Mesenchymal stem cell (in vitro differentiated cells and primary cell): ENCODE results near the gene EFCAB6.

Experiments used
- DNase-seq: peaks from one replicate; pipeline ENCODE4 v3.0.0-alpha.2; 2013
- H2AFZ ChIP-seq: one replicate; pipeline ENCODE4 v1.6.1; 2013; ENCODE audit warnings: low read depth, mild to moderate bottlenecking, control low read depth, inconsistent platforms, low read length, moderate library complexity
- H2AK5ac ChIP-seq: 2 replicates; pipeline ENCODE4 v1.6.1; 2013; ENCODE audit warnings: low read length, moderate library complexity, mild to moderate bottlenecking, inconsistent platforms; ENCODE audit not compliant: severe bottlenecking
- H2BK120ac ChIP-seq: one replicate; pipeline ENCODE4 v1.6.1; 2013; ENCODE audit warnings: low read depth, mild to moderate bottlenecking, inconsistent platforms, low read length, moderate library complexity
- H2BK12ac ChIP-seq, 2 experiments: one replicate each; pipeline ENCODE4 v1.6.1; 2013; ENCODE audit warnings: inconsistent platforms in 2 of 2, low read length in 2 of 2, mild to moderate bottlenecking in 2 of 2, moderate library complexity in 2 of 2, control low read depth in 1 of 2
- H2BK15ac ChIP-seq: one replicate; pipeline ENCODE4 v1.6.1; 2013; ENCODE audit warnings: mild to moderate bottlenecking, low read depth, inconsistent platforms; ENCODE audit not compliant: poor library complexity, severe bottlenecking
- H2BK5ac ChIP-seq: 2 replicates; pipeline ENCODE4 v1.6.1; 2013; ENCODE audit warnings: low read depth, mild to moderate bottlenecking, low read length, control low read depth, inconsistent platforms; ENCODE audit not compliant: poor library complexity, severe bottlenecking
- H3K14ac ChIP-seq, 2 experiments: one replicate each; pipeline ENCODE4 v1.6.1; 2013; ENCODE audit warnings: inconsistent platforms in 2 of 2, low read length in 2 of 2, control low read depth in 1 of 2, mild to moderate bottlenecking in 1 of 2, moderate library complexity in 1 of 2
- H3K18ac ChIP-seq, 2 experiments: one replicate each; pipeline ENCODE4 v1.6.1; 2013; ENCODE audit warnings: inconsistent platforms in 2 of 2, low read length in 2 of 2, control low read depth in 1 of 2, low read depth in 1 of 2, mild to moderate bottlenecking in 1 of 2
- H3K23ac ChIP-seq, 2 experiments: one replicate each; pipeline ENCODE4 v1.6.1; 2013; ENCODE audit warnings: inconsistent platforms in 2 of 2, low read length in 2 of 2, mild to moderate bottlenecking in 2 of 2, moderate library complexity in 2 of 2, control low read depth in 1 of 2
- H3K27ac ChIP-seq: 2 replicates; pipeline ENCODE4 v1.5.1; 2013; ENCODE audit warnings: mild to moderate bottlenecking, moderate library complexity, low read length, control low read depth, inconsistent platforms; ENCODE audit not compliant: poor library complexity, severe bottlenecking
- H3K27me3 ChIP-seq, 2 experiments: 2 replicates each; pipeline versions ENCODE4 v1.6.1 to v1.7.0; 2013; ENCODE audit warnings: low read length in 2 of 2, mild to moderate bottlenecking in 2 of 2, moderate library complexity in 2 of 2, control low read depth in 1 of 2, inconsistent platforms in 1 of 2; ENCODE audit not compliant: control insufficient read depth in 1 of 2, insufficient read depth in 1 of 2
- H3K36me3 ChIP-seq, 2 experiments: 2 replicates each; pipeline versions ENCODE4 v1.6.1 to v1.7.0; 2013; ENCODE audit warnings: low read length in 2 of 2, control low read depth in 1 of 2, inconsistent platforms in 1 of 2, low read depth in 1 of 2, mild to moderate bottlenecking in 1 of 2; ENCODE audit not compliant: insufficient read depth in 2 of 2, control insufficient read depth in 1 of 2
- H3K4ac ChIP-seq, 2 experiments: one replicate each; pipeline ENCODE4 v1.6.1; 2013; ENCODE audit warnings: inconsistent platforms in 2 of 2, low read length in 2 of 2, mild to moderate bottlenecking in 2 of 2, moderate library complexity in 2 of 2, control low read depth in 1 of 2, low read depth in 1 of 2
- H3K4me1 ChIP-seq: 2 replicates; pipeline ENCODE4 v1.6.1; 2013; ENCODE audit warnings: low read depth, low read length, control low read depth; ENCODE audit not compliant: control insufficient read depth, insufficient read depth
- H3K4me2 ChIP-seq: 2 replicates; pipeline ENCODE4 v1.6.1; 2013; ENCODE audit warnings: low read length, mild to moderate bottlenecking, inconsistent platforms; ENCODE audit not compliant: poor library complexity, severe bottlenecking
- H3K4me3 ChIP-seq, 2 experiments: 2 replicates each; pipeline versions ENCODE4 v1.5.1 to v1.7.0; 2013; ENCODE audit warnings: low read length in 2 of 2, mild to moderate bottlenecking in 2 of 2, control low read depth in 1 of 2, low read depth in 1 of 2; ENCODE audit not compliant: insufficient read depth in 1 of 2
- H3K79me1 ChIP-seq: replicated peaks from 2 replicates; pipeline ENCODE4 v1.6.1; 2013; ENCODE audit warnings: mild to moderate bottlenecking, control low read depth, low read length, inconsistent platforms; ENCODE audit not compliant: poor library complexity, severe bottlenecking
- H3K9ac ChIP-seq: 2 replicates; pipeline ENCODE4 v1.7.0; 2013; ENCODE audit warnings: mild to moderate bottlenecking, low read length, moderate library complexity
- H3K9me3 ChIP-seq: 2 replicates; pipeline ENCODE4 v1.7.0; 2013; ENCODE audit warnings: mild to moderate bottlenecking, low read length; ENCODE audit not compliant: control insufficient read depth
- H4K8ac ChIP-seq: one replicate; pipeline ENCODE4 v1.6.1; 2013; ENCODE audit warnings: inconsistent platforms, mild to moderate bottlenecking, low read length, moderate library complexity
- H4K91ac ChIP-seq: one replicate; pipeline ENCODE4 v1.6.1; 2013; ENCODE audit warnings: mild to moderate bottlenecking, low read length, inconsistent platforms
- WGBS: methylation state at CpG from one replicate; pipeline ENCODE4 v1.1.7; 2013; ENCODE audit warnings: mixed read lengths; 5-methylcytosine and 5-hydroxymethylcytosine counted together

Gene EFCAB6

DNA sequence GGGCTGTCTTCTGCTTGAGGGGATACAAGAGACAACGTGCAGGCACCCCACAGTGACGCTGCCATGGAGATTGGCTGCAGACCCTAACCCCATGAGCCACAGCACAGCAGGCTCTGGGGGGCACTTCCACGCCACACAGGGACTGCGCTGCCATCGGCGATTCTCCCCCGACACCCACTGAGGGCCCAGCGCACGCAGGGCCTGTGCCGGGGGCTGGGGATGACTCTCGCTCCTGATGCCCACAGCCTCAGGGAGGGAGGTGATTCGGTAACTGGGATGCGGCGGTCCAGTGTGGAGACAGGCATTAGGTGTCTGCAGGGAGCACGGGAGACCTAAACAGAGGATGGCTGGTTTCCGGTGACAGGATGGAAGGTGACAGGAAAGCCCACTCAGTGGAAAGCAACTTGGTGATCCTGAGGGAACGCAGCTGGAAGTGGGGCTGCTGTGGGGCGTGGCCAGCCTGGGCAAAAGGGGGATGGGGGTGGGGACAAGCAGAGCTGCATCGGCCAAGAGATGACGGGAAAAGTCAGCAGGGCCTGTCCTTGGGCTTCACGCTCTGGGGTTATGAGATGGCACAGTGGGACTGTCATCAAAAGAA is 37.7 kb downstream of the EFCAB6 start:
- Histone ChIP-seq H2AK5ac (no peak overlapping the region), H3K18ac (no peak overlapping the region), H3K4me2 (no peak overlapping the region), H3K14ac (no peak overlapping the region), H2AFZ (no peak overlapping the region), H4K91ac (no peak overlapping the region), H3K27ac (no peak overlapping the region), H3K4ac (no peak overlapping the region), H4K8ac (no peak overlapping the region), H3K4me1 (no peaks in the 10 kb centered on the region), H3K4me3 (no peak overlapping the region), H3K23ac (no peak overlapping the region), H3K9ac (no peak overlapping the region), H3K9me3 (no peaks in the 10 kb centered on the region), H3K36me3 (no peaks in the 10 kb centered on the region), H2BK12ac (no peak overlapping the region), H2BK5ac (no peak overlapping the region), H3K79me1 (no peaks in the 10 kb centered on the region), H2BK15ac (no peak overlapping the region), H3K27me3 (no peaks in the 10 kb centered on the region), H2BK120ac (no peak overlapping the region)
- DNase-seq: no peak
- 88% methylated on average over 17 of the region's 21 CpGs for WGBS

DNA sequence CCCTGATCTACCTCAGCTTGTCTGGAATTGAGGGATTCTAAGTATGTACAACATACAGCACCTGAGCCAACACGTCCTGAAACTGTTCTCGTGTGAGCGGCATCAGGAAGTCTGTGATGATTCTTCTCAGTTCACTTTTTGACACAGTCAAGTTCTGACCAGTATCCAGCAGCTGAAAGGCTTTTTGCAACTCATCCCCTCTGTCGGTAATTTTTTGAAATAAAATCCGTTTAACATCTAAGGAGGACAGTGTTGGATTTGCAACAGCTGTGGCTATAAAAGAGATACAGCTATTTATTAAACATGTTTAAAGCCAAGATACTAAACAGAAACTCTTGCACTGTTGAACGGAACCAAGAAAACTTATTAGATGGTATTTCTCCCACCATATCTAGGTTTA is 39.3 kb downstream of the EFCAB6 start:
- Histone ChIP-seq H3K14ac (no peak overlapping the region), H2BK120ac (no peak overlapping the region)

DNA sequence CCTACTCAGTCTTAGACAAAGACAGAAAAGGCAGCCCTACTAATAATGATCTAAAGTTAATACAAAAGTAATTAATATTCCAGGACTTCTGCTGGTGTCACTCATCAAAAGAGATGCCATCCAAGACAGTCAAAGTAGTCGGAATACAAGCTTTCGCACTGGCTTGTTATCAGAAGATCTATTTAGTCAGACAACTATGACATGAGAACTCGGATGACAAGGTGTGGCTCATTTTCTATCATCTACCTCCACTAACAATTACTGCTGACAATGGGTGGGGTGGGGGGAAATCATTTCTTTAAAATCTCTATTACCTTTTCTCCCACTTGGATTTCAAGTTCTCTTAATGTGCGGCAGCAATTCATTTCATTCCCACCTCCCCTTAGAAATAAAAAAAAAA is 56.7 kb downstream of the EFCAB6 start:
- Histone ChIP-seq H3K4me2 (no peak overlapping the region), H2BK120ac (no peak overlapping the region), H2BK5ac (no peak overlapping the region), H4K91ac (no peak overlapping the region), H3K4ac (no peak overlapping the region), H3K27me3 (no peaks in the 10 kb centered on the region), H2BK15ac (no peak overlapping the region), H3K4me3 (no peak overlapping the region), H3K14ac (no peak overlapping the region), H3K36me3 (no peaks in the 10 kb centered on the region), H2AK5ac (no peak overlapping the region), H3K4me1 (no peaks in the 10 kb centered on the region), H2BK12ac (no peak overlapping the region), H3K23ac (no peak overlapping the region), H3K79me1 (no peaks in the 10 kb centered on the region), H3K27ac (no peak overlapping the region), H3K9me3 (no peaks in the 10 kb centered on the region), H2AFZ (no peak overlapping the region), H4K8ac (no peak overlapping the region), H3K9ac (no peak overlapping the region), H3K18ac (no peak overlapping the region)
- WGBS: 94% methylated on average over 2 of the region's 4 CpGs
- no peak for DNase-seq

More for the DNA sequence above, 39.3 kb downstream of the EFCAB6 start:
- no peak overlapping the region for H3K23ac ChIP-seq
- no peak overlapping the region for H3K18ac ChIP-seq
- no peaks in the 10 kb centered on the region for H3K36me3 ChIP-seq
- no peaks in the 10 kb centered on the region for H3K27me3 ChIP-seq
- no peak for DNase-seq
- no peak overlapping the region for H3K27ac ChIP-seq
- H4K91ac ChIP-seq: no peak overlapping the region
- no peak overlapping the region for H4K8ac ChIP-seq
- H3K9ac ChIP-seq: no peak overlapping the region
- WGBS: 90% methylated on average over 4 of the region's 6 CpGs
- no peak overlapping the region for H2BK5ac ChIP-seq
- no peak overlapping the region for H3K4me2 ChIP-seq
- no peak overlapping the region for H3K4ac ChIP-seq
- H2AFZ ChIP-seq: no peak overlapping the region
- no peaks in the 10 kb centered on the region for H3K9me3 ChIP-seq
- no peak overlapping the region for H2BK15ac ChIP-seq
- H2AK5ac ChIP-seq: no peak overlapping the region
- no peaks in the 10 kb centered on the region for H3K79me1 ChIP-seq
- H3K4me3 ChIP-seq: no peak overlapping the region
- no peak overlapping the region for H2BK12ac ChIP-seq
- no peaks in the 10 kb centered on the region for H3K4me1 ChIP-seq

DNA sequence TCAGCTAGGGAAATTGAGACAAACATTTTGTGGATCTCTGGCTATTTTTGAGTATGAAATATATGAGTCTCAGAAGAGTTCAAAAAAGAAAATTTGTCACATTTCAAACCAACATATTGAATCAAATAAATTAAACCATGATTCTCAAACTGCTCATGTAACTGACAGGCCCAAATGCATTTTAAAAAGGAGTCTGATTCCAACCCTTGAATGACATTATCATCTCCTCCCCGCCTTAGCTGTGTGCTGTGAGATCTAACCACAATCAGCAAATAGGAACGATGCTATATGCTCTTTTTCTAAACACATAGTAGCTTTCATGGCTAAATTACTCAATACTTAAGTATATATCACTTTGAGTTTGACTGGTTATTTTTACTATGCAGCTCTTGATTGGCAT is 57.1 kb downstream of the EFCAB6 start:
- Histone ChIP-seq H4K91ac (no peak overlapping the region), H2BK15ac (no peak overlapping the region), H3K23ac (no peak overlapping the region), H2BK120ac (no peak overlapping the region), H3K18ac (no peak overlapping the region), H4K8ac (no peak overlapping the region), H3K79me1 (no peaks in the 10 kb centered on the region), H3K27me3 (no peaks in the 10 kb centered on the region), H3K4ac (no peak overlapping the region), H3K9me3 (no peaks in the 10 kb centered on the region), H3K36me3 (no peaks in the 10 kb centered on the region), H3K4me2 (no peak overlapping the region), H3K4me1 (no peaks in the 10 kb centered on the region), H2BK12ac (no peak overlapping the region), H3K14ac (no peak overlapping the region), H2AK5ac (no peak overlapping the region), H3K9ac (no peak overlapping the region), H2BK5ac (no peak overlapping the region), H3K27ac (no peak overlapping the region), H2AFZ (no peak overlapping the region), H3K4me3 (no peak overlapping the region)
- 97% methylated on average over 2 of the region's 2 CpGs for WGBS
- no peak for DNase-seq
